GM06990 (cell line): ENCODE results near the gene ZNF804A.

Experiments
- DNase-seq: peaks from one replicate; pipeline ENCODE4 v3.0.0-alpha.2; 2011; ENCODE audit not compliant: insufficient read length; ENCODE audit errors: extremely low read depth
- H3K27me3 ChIP-seq: replicated peaks from 2 replicates; pipeline ENCODE4 v1.6.0; 2011; ENCODE audit warnings: low read length; ENCODE audit not compliant: control insufficient read depth, insufficient read depth
- H3K36me3 ChIP-seq: 2 replicates; pipeline ENCODE4 v1.5.1; 2011; ENCODE audit warnings: low read length; ENCODE audit not compliant: control insufficient read depth, insufficient read depth
- H3K4me3 ChIP-seq: replicated peaks from 2 replicates; pipeline ENCODE4 v1.5.1; 2011; ENCODE audit warnings: low read depth, mild to moderate bottlenecking, control low read depth, low read length
- CTCF ChIP-seq: IDR thresholded peaks from 2 replicates; pipeline ENCODE4 v1.5.1; 2011; ENCODE audit warnings: low read length, control low read depth, mild to moderate bottlenecking, inconsistent platforms; ENCODE audit not compliant: insufficient read depth, poor library complexity, severe bottlenecking

The ZNF804A gene

GRCh38 chr2:184938221-184938985, 340.1 kb downstream of the ZNF804A start:
- Histone ChIP-seq H3K4me3 (no peak overlapping the region), H3K36me3 (no peaks in the 10 kb centered on the region), H3K27me3 (no peaks in the 10 kb centered on the region)
- no peak for DNase-seq
- no peak for TF ChIP-seq CTCF

GRCh38 chr2:184945326-184945725, 347.0 kb downstream of the ZNF804A start:
- H3K27me3 ChIP-seq = no peaks in the 10 kb centered on the region
- no peak overlapping the region for H3K4me3 ChIP-seq
- no peaks in the 10 kb centered on the region for H3K36me3 ChIP-seq
- no peak for TF ChIP-seq CTCF
- no peak for DNase-seq

GRCh38 chr2:184945824-184946223, 347.5 kb downstream of the ZNF804A start:
- DNase-seq = no peak
- Histone ChIP-seq H3K4me3 (no peak overlapping the region), H3K27me3 (no peaks in the 10 kb centered on the region), H3K36me3 (no peaks in the 10 kb centered on the region)
- TF ChIP-seq CTCF = no peak

- TF ChIP-seq CTCF = no peak
- no peak overlapping the region for H3K4me3 ChIP-seq
- no peaks in the 10 kb centered on the region for H3K27me3 ChIP-seq
- DNase-seq = no peak
- H3K36me3 ChIP-seq = no peaks in the 10 kb centered on the region
These were observed 358.5 kb downstream of the ZNF804A start for GRCh38 chr2:184956856-184957255.

- no peak for DNase-seq
- no peak for TF ChIP-seq CTCF
- Histone ChIP-seq H3K27me3 (no peaks in the 10 kb centered on the region), H3K36me3 (no peaks in the 10 kb centered on the region), H3K4me3 (no peak overlapping the region)
These were observed 373.3 kb downstream of the ZNF804A start for GRCh38 chr2:184971546-184972068.
